ENCODE data around the gene COL9A1. TPM values are rescaled to one million over a fixed set of nuclear protein-coding genes. Genes with fewer than 3 reads are reported as not detected.
A peak's percentile ranks its signal among the peaks of the same experiment; 100 is the strongest.

The COL9A1 gene
- total and polyA plus RNA-seq, 9 donors = 4.9 to 16.2 (median 6.3) TPM

GRCh38 chr6:70298068-70298467, 4.8 kb downstream of the COL9A1 start:
- no peaks in the 10 kb centered on the region for H3K4me1 ChIP-seq (ENCODE audit: control insufficient read depth, insufficient read depth, low read length)
- no peaks in the 10 kb centered on the region for H3K36me3 ChIP-seq (ENCODE audit: control insufficient read depth, insufficient read depth, low read length)
- H3K4me3 ChIP-seq (ENCODE audit: low read length) = no peak overlapping the region
- no peak overlapping the region for H3K27ac ChIP-seq (ENCODE audit: low read length)
- H3K27me3 ChIP-seq (ENCODE audit: control insufficient read depth, insufficient read depth, low read length) = no peaks in the 10 kb centered on the region
- H3K9me3 ChIP-seq (replicated peaks; ENCODE audit: control insufficient read depth, low read depth, low read length) = no peaks in the 10 kb centered on the region
- no peak for DNase-seq

- H3K36me3 ChIP-seq (ENCODE audit: control insufficient read depth, insufficient read depth, low read length) = no peaks in the 10 kb centered on the region
- H3K27me3 ChIP-seq (ENCODE audit: control insufficient read depth, insufficient read depth, low read length) = no peaks in the 10 kb centered on the region
- H3K27ac ChIP-seq (ENCODE audit: low read length) = no peak overlapping the region
- DNase-seq = peak; percentile 32
- H3K4me3 ChIP-seq (ENCODE audit: low read length) = no peak overlapping the region
- WGBS (ENCODE audit: insufficient coverage) = no CpG with 5 or more reads among the region's 1 CpG
- no peaks in the 10 kb centered on the region for H3K9me3 ChIP-seq (replicated peaks; ENCODE audit: control insufficient read depth, low read depth, low read length)
- H3K4me1 ChIP-seq (ENCODE audit: control insufficient read depth, insufficient read depth, low read length) = no peaks in the 10 kb centered on the region
These were observed 10.7 kb downstream of the COL9A1 start for GRCh38 chr6:70292193-70292592.

GRCh38 chr6:70289299-70289698, 13.6 kb downstream of the COL9A1 start:
- WGBS (ENCODE audit: insufficient coverage) = no CpG with 5 or more reads among the region's 2 CpGs
- no peak overlapping the region for H3K27ac ChIP-seq (ENCODE audit: low read length)
- H3K4me3 ChIP-seq (ENCODE audit: low read length) = no peak overlapping the region
- H3K27me3 ChIP-seq (ENCODE audit: control insufficient read depth, insufficient read depth, low read length) = no peaks in the 10 kb centered on the region
- H3K4me1 ChIP-seq (ENCODE audit: control insufficient read depth, insufficient read depth, low read length) = no peaks in the 10 kb centered on the region
- peak; percentile 54 for DNase-seq
- no peaks in the 10 kb centered on the region for H3K36me3 ChIP-seq (ENCODE audit: control insufficient read depth, insufficient read depth, low read length)
- no peaks in the 10 kb centered on the region for H3K9me3 ChIP-seq (replicated peaks; ENCODE audit: control insufficient read depth, low read depth, low read length)

GRCh38 chr6:70286905-70287304, 16.0 kb downstream of the COL9A1 start:
- Histone ChIP-seq H3K27me3 (ENCODE audit: control insufficient read depth, insufficient read depth, low read length) (peaks cover 16% of the 10 kb centered on the region), H3K4me1 (ENCODE audit: control insufficient read depth, insufficient read depth, low read length) (peaks cover 15% of the 10 kb centered on the region), H3K4me3 (ENCODE audit: low read length) (no peak overlapping the region), H3K9me3 (replicated peaks; ENCODE audit: control insufficient read depth, low read depth, low read length) (no peaks in the 10 kb centered on the region), H3K36me3 (ENCODE audit: control insufficient read depth, insufficient read depth, low read length) (no peaks in the 10 kb centered on the region), H3K27ac (ENCODE audit: low read length) (no peak overlapping the region)
- no peak for DNase-seq
- WGBS (ENCODE audit: insufficient coverage) = 79% methylated on average over 3 of the region's 5 CpGs

GRCh38 chr6:70285201-70285600, 17.7 kb downstream of the COL9A1 start:
- H3K27ac ChIP-seq (ENCODE audit: low read length) = no peak overlapping the region
- H3K27me3 ChIP-seq (ENCODE audit: control insufficient read depth, insufficient read depth, low read length) = peaks cover 22% of the 10 kb centered on the region
- H3K36me3 ChIP-seq (ENCODE audit: control insufficient read depth, insufficient read depth, low read length) = no peaks in the 10 kb centered on the region
- peaks cover 17% of the 10 kb centered on the region for H3K4me1 ChIP-seq (ENCODE audit: control insufficient read depth, insufficient read depth, low read length)
- H3K4me3 ChIP-seq (ENCODE audit: low read length) = no peak overlapping the region
- WGBS (ENCODE audit: insufficient coverage) = no CpG with 5 or more reads among the region's 4 CpGs
- H3K9me3 ChIP-seq (replicated peaks; ENCODE audit: control insufficient read depth, low read depth, low read length) = no peaks in the 10 kb centered on the region
- DNase-seq = no peak

GRCh38 chr6:70282919-70283461, 19.9 kb downstream of the COL9A1 start:
- 5% methylated on average over 22 of the region's 31 CpGs for WGBS (ENCODE audit: insufficient coverage)
- H3K27ac ChIP-seq (ENCODE audit: low read length) = no peak overlapping the region
- H3K9me3 ChIP-seq (replicated peaks; ENCODE audit: control insufficient read depth, low read depth, low read length) = no peaks in the 10 kb centered on the region
- H3K4me3 ChIP-seq (ENCODE audit: low read length) = peak overlapping the region; percentile 33
- H3K4me1 ChIP-seq (ENCODE audit: control insufficient read depth, insufficient read depth, low read length) = peaks cover 17% of the 10 kb centered on the region
- H3K36me3 ChIP-seq (ENCODE audit: control insufficient read depth, insufficient read depth, low read length) = no peaks in the 10 kb centered on the region
- peaks cover 22% of the 10 kb centered on the region for H3K27me3 ChIP-seq (ENCODE audit: control insufficient read depth, insufficient read depth, low read length)
- peak; percentile 9 for DNase-seq

GRCh38 chr6:70282312-70282918, 20.5 kb downstream of the COL9A1 start:
- peaks cover 17% of the 10 kb centered on the region for H3K4me1 ChIP-seq (ENCODE audit: control insufficient read depth, insufficient read depth, low read length)
- 6% methylated on average over 21 of the region's 39 CpGs for WGBS (ENCODE audit: insufficient coverage)
- H3K27ac ChIP-seq (ENCODE audit: low read length) = no peak overlapping the region
- H3K27me3 ChIP-seq (ENCODE audit: control insufficient read depth, insufficient read depth, low read length) = peaks cover 22% of the 10 kb centered on the region
- peak; percentile 64 for DNase-seq
- peak overlapping the region; percentile 33 for H3K4me3 ChIP-seq (ENCODE audit: low read length)
- H3K36me3 ChIP-seq (ENCODE audit: control insufficient read depth, insufficient read depth, low read length) = no peaks in the 10 kb centered on the region
- H3K9me3 ChIP-seq (replicated peaks; ENCODE audit: control insufficient read depth, low read depth, low read length) = no peaks in the 10 kb centered on the region

GRCh38 chr6:70281923-70282311, 21.0 kb downstream of the COL9A1 start:
- no CpG with 5 or more reads among the region's 8 CpGs for WGBS (ENCODE audit: insufficient coverage)
- no peak for DNase-seq
- Histone ChIP-seq H3K4me3 (ENCODE audit: low read length) (no peak overlapping the region), H3K36me3 (ENCODE audit: control insufficient read depth, insufficient read depth, low read length) (no peaks in the 10 kb centered on the region), H3K9me3 (replicated peaks; ENCODE audit: control insufficient read depth, low read depth, low read length) (no peaks in the 10 kb centered on the region), H3K27ac (ENCODE audit: low read length) (no peak overlapping the region), H3K4me1 (ENCODE audit: control insufficient read depth, insufficient read depth, low read length) (peaks cover 17% of the 10 kb centered on the region), H3K27me3 (ENCODE audit: control insufficient read depth, insufficient read depth, low read length) (peaks cover 22% of the 10 kb centered on the region)

- H3K27ac ChIP-seq (ENCODE audit: low read length) = no peak overlapping the region
- peaks cover 22% of the 10 kb centered on the region for H3K27me3 ChIP-seq (ENCODE audit: control insufficient read depth, insufficient read depth, low read length)
- H3K9me3 ChIP-seq (replicated peaks; ENCODE audit: control insufficient read depth, low read depth, low read length) = no peaks in the 10 kb centered on the region
- WGBS (ENCODE audit: insufficient coverage) = 63% methylated on average over 7 of the region's 15 CpGs
- DNase-seq = no peak
- H3K4me3 ChIP-seq (ENCODE audit: low read length) = no peak overlapping the region
- H3K36me3 ChIP-seq (ENCODE audit: control insufficient read depth, insufficient read depth, low read length) = no peaks in the 10 kb centered on the region
- peaks cover 17% of the 10 kb centered on the region for H3K4me1 ChIP-seq (ENCODE audit: control insufficient read depth, insufficient read depth, low read length)
These were observed 22.5 kb downstream of the COL9A1 start for GRCh38 chr6:70280400-70280853.

- H3K27ac ChIP-seq (ENCODE audit: low read length) = no peak overlapping the region
- 100% methylated on average over 2 of the region's 2 CpGs for WGBS (ENCODE audit: insufficient coverage)
- peak; percentile 59 for DNase-seq
These were observed 25.4 kb downstream of the COL9A1 start for GRCh38 chr6:70277470-70277869.

More at GRCh38 chr6:70277470-70277869, 25.4 kb downstream of the COL9A1 start:
- H3K9me3 ChIP-seq (replicated peaks; ENCODE audit: control insufficient read depth, low read depth, low read length) = no peaks in the 10 kb centered on the region
- H3K4me1 ChIP-seq (ENCODE audit: control insufficient read depth, insufficient read depth, low read length) = peaks cover 8% of the 10 kb centered on the region
- no peak overlapping the region for H3K4me3 ChIP-seq (ENCODE audit: low read length)
- H3K36me3 ChIP-seq (ENCODE audit: control insufficient read depth, insufficient read depth, low read length) = no peaks in the 10 kb centered on the region
- H3K27me3 ChIP-seq (ENCODE audit: control insufficient read depth, insufficient read depth, low read length) = peaks cover 10% of the 10 kb centered on the region

Data from muscle of leg (tissue), 11 donors.